ENCODE measurements around the gene LRTM2. TPM values are rescaled to one million over a fixed set of nuclear protein-coding genes. Genes with fewer than 3 reads are reported as not detected.
A peak's percentile ranks its signal among the peaks of the same experiment; 100 is the strongest.

The LRTM2 gene
- total and polyA plus RNA-seq, 12 donors, result 0.06 TPM; not detected in 11

- Histone ChIP-seq H3K27me3 (no peaks in the 10 kb centered on the region), H3K36me3 (replicated peaks in 1 of 2) (no peaks in the 10 kb centered on the region), H3K27ac (no peak overlapping the region), H3K4me1 (replicated peaks in 1 of 2) (no peaks in the 10 kb centered on the region), H3K4me3 (no peak overlapping the region), H3K9me3 (replicated peaks in 1 of 3) (no peaks in the 10 kb centered on the region)
- 8 to 19% (median 15%) methylated on average over 20 to 34 of the region's 34 CpGs for WGBS, 4 donors
- intact Hi-C loops (cut with DNase I), result no loop called here
- peak; percentile 47 to 68 (median 63) for DNase-seq
- no peak for TF ChIP-seq POLR2A (IDR thresholded peaks at IDR 0.05)
- TF ChIP-seq, protein P1, sequence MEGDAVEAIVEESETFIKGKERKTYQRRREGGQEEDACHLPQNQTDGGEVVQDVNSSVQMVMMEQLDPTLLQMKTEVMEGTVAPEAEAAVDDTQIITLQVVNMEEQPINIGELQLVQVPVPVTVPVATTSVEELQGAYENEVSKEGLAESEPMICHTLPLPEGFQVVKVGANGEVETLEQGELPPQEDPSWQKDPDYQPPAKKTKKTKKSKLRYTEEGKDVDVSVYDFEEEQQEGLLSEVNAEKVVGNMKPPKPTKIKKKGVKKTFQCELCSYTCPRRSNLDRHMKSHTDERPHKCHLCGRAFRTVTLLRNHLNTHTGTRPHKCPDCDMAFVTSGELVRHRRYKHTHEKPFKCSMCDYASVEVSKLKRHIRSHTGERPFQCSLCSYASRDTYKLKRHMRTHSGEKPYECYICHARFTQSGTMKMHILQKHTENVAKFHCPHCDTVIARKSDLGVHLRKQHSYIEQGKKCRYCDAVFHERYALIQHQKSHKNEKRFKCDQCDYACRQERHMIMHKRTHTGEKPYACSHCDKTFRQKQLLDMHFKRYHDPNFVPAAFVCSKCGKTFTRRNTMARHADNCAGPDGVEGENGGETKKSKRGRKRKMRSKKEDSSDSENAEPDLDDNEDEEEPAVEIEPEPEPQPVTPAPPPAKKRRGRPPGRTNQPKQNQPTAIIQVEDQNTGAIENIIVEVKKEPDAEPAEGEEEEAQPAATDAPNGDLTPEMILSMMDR (IDR thresholded peaks at IDR 0.05), result no peak
These were observed 10.9 kb downstream of the LRTM2 start for GRCh38 chr12:1830981-1831963.

DNA sequence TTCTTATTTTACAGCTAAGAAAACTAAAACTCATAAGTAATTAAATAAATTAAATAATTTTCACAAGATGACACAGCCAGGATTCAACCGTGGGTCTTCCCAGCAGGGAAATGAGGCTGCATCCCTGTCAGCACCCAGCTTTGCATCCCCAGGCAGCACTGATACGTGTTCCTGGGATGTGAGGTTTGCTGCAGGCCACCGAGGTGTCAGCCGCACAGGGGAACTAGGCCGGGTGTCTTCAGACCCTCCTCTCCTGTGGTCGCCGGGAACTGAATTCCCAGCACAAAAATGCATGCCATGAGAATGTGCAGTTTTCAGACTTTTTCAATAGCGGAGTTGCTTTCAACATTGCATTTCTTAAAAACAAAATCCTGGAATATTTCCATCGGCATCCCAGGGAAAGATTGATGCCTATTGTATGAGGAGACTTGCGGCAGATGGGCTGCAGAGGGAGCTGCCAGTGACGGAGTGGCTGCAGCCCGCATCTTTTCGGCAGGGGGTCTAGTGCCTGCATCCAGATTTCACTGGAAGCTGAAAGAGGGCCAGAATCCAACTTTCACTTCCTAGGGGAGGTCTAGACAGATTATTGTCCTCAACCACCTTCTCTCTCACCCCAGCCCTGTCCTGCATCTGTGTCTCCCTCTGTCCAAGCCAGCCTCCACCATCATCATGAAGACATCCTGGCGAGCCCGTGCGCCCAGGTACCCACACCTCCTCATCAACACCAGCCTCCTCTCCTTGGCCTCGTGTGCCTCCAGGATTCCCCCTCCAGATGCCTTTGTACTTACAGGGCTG is 12.6 kb downstream of the LRTM2 start:
- no peaks in the 10 kb centered on the region for H3K4me1 ChIP-seq (replicated peaks in 1 of 2)
- intact Hi-C loops (cut with DNase I), result no loop called here
- H3K36me3 ChIP-seq (replicated peaks in 1 of 2), result no peaks in the 10 kb centered on the region
- H3K27ac ChIP-seq, result no peak overlapping the region
- H3K4me3 ChIP-seq, result no peak overlapping the region
- DNase-seq, result no peak
- no peaks in the 10 kb centered on the region for H3K9me3 ChIP-seq (replicated peaks in 1 of 3)
- no peaks in the 10 kb centered on the region for H3K27me3 ChIP-seq
- TF ChIP-seq, protein P1 (IDR thresholded peaks at IDR 0.05), result no peak
- 67 to 78% (median 74%) methylated on average over 17 of the region's 17 CpGs for WGBS, 4 donors

DNA sequence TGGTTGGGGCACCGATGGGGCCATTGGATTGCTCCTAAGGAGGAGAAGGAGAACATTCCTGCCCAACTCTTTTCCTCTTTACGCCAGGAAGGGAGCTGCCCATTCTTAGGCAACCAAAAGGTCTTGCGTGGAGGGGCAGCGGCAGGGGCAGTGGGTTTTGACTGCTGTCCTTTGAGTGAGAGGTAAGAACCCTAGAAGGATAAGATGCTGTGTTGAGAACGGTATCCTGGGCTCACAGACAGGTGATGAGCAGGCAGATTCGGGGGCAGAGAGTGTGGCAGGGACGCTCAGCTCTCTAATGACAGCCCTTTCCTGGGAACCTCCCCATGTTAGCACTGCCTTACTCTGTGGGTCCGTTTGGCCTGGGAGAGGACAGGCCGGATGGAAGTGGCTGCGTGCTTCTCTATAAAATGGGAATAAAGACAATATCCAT is 13.2 kb downstream of the LRTM2 start:
- Histone ChIP-seq H3K4me3 (no peak overlapping the region), H3K27me3 (no peaks in the 10 kb centered on the region), H3K27ac (no peak overlapping the region), H3K4me1 (replicated peaks in 1 of 2) (no peaks in the 10 kb centered on the region), H3K9me3 (replicated peaks in 1 of 3) (no peaks in the 10 kb centered on the region), H3K36me3 (replicated peaks in 1 of 2) (no peaks in the 10 kb centered on the region)
- no peak for TF ChIP-seq POLR2A (IDR thresholded peaks at IDR 0.05)
- TF ChIP-seq, protein P1 (IDR thresholded peaks at IDR 0.05), result no peak
- DNase-seq, result no peak
- WGBS, 4 donors, result 76 to 80% (median 78%) methylated on average over 9 to 10 of the region's 10 CpGs
- intact Hi-C loops (cut with DNase I), result no loop called here
